Measurements from ENCODE around the gene ADGRF1. TPM values are rescaled to one million over a fixed set of nuclear protein-coding genes. Genes with fewer than 3 reads are reported as not detected.
"Not testable (repeated sequence)": the region's sequence is repeated elsewhere in the genome, so short reads cannot be mapped to it uniquely, and the experiment has no call there.

ADGRF1 gene
- not detected in 2 replicates for total RNA-seq

DNA sequence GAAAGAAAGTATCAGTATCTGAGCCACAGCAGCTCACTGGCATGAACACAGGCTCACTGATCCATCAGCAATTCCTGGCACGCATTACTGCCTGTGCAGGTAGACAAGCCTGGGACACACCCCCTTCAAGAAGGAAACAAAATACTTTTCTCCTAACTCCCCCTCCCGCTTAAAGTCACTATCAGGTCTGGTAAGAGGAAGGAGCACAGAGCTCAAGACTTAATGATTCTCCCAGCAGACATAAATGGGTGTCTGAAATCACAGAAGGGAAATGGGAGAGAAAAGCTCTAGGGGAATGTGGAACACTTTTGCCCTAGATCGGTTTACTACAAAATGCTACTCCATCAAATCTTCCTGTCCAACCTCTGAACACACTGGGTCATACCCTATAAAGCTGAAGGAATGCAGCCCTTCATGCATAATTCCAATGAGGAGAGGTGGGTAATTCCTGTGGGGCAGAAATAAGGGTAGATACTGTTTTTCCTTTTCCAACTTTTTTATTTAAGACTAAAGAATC lies at the start of gene ADGRF1:
TSS of gene ADGRF1 (minus strand) at position 58 of the 517 bp plus-strand sequence. CDS start 13,271 bp downstream, outside the sequence.
- TF ChIP-seq, protein P1, sequence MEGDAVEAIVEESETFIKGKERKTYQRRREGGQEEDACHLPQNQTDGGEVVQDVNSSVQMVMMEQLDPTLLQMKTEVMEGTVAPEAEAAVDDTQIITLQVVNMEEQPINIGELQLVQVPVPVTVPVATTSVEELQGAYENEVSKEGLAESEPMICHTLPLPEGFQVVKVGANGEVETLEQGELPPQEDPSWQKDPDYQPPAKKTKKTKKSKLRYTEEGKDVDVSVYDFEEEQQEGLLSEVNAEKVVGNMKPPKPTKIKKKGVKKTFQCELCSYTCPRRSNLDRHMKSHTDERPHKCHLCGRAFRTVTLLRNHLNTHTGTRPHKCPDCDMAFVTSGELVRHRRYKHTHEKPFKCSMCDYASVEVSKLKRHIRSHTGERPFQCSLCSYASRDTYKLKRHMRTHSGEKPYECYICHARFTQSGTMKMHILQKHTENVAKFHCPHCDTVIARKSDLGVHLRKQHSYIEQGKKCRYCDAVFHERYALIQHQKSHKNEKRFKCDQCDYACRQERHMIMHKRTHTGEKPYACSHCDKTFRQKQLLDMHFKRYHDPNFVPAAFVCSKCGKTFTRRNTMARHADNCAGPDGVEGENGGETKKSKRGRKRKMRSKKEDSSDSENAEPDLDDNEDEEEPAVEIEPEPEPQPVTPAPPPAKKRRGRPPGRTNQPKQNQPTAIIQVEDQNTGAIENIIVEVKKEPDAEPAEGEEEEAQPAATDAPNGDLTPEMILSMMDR (IDR thresholded peaks at IDR 0.05; ENCODE audit: extremely low read depth, low read depth, low read length): no peak
- H3K4me1 ChIP-seq (ENCODE audit: insufficient read depth, low read length): peaks cover 2% of the 10 kb centered on the region
- no peak within 1 kb of the TSS for H3K4me2 ChIP-seq (ENCODE audit: insufficient read depth, low read length)
- no peak for DNase-seq (ENCODE audit: insufficient read length, low spot score, missing footprints)
- H3K36me3 ChIP-seq (ENCODE audit: insufficient read depth, low read length): no peaks in the 10 kb centered on the region
- no peaks in the 10 kb centered on the region for H3K9me3 ChIP-seq (ENCODE audit: low read depth, low read length)
- H3K79me2 ChIP-seq (ENCODE audit: insufficient read depth, low read length): no peaks in the 10 kb centered on the region
- no peak within 1 kb of the TSS for H2AFZ ChIP-seq (ENCODE audit: low read length)
- H3K27ac ChIP-seq (ENCODE audit: low read depth, low read length): no peak within 1 kb of the TSS
- peaks cover 3% of the 10 kb centered on the region for H3K27me3 ChIP-seq (ENCODE audit: insufficient read depth, low read length)
- H3K4me3 ChIP-seq (ENCODE audit: insufficient read depth, low read length): no peak within 1 kb of the TSS
- H4K20me1 ChIP-seq (ENCODE audit: insufficient read depth, low read length): no peaks in the 10 kb centered on the region

DNA sequence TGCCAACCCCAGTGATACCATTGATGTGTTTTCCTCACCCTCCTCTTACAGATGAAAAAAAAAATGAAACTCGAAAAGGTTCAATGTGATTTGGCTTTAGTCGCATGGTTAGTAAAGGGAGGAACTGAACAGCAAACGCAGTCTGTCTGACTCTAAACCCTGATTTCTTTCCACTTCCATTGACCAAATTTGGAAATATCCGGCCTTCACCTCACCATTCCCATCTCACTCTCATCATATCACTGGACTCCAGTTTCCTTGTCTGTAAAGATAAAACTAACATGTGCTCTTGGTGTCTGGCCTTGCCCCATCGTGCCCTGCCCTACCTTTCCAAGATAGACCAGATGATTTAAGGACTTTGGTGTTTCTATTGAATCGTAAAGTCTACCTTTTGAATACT lies 48.7 kb upstream of the ADGRF1 start:
- Histone ChIP-seq H3K79me2 (ENCODE audit: insufficient read depth, low read length) (no peaks in the 10 kb centered on the region), H3K36me3 (ENCODE audit: insufficient read depth, low read length) (no peaks in the 10 kb centered on the region), H4K20me1 (ENCODE audit: insufficient read depth, low read length) (no peaks in the 10 kb centered on the region), H2AFZ (ENCODE audit: low read length) (no peak overlapping the region), H3K27ac (ENCODE audit: low read depth, low read length) (no peak overlapping the region), H3K4me2 (ENCODE audit: insufficient read depth, low read length) (no peak overlapping the region), H3K9me3 (ENCODE audit: low read depth, low read length) (no peaks in the 10 kb centered on the region), H3K4me3 (ENCODE audit: insufficient read depth, low read length) (no peak overlapping the region), H3K4me1 (ENCODE audit: insufficient read depth, low read length) (no peaks in the 10 kb centered on the region), H3K27me3 (ENCODE audit: insufficient read depth, low read length) (peaks cover 1% of the 10 kb centered on the region)
- TF ChIP-seq, protein P1 (IDR thresholded peaks at IDR 0.05; ENCODE audit: extremely low read depth, low read depth, low read length): no peak
- no peak for DNase-seq (ENCODE audit: insufficient read length, low spot score, missing footprints)

DNA sequence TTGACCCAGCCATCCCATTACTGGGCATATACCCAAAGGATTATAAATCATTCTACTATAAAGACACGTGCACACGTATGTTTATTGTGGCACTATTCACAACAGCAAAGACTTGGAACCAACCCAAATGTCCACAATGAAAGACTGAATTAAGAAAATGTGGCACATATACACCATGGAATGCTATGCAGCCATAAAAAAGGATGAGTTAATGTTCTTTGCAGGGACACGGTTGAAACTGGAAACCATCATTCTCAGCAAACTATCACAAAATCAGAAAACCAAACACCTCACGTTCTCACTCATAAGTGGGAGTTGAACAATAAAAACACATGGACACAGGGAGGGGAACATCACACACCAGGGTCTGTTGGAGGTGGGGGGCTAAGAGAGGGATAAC lies 47.3 kb upstream of the ADGRF1 start:
- H3K27ac ChIP-seq (ENCODE audit: low read depth, low read length); H3K36me3 ChIP-seq (ENCODE audit: insufficient read depth, low read length); H2AFZ ChIP-seq (ENCODE audit: low read length); DNase-seq (ENCODE audit: insufficient read length, low spot score, missing footprints); H3K4me3 ChIP-seq (ENCODE audit: insufficient read depth, low read length); H3K79me2 ChIP-seq (ENCODE audit: insufficient read depth, low read length); H4K20me1 ChIP-seq (ENCODE audit: insufficient read depth, low read length); H3K9me3 ChIP-seq (ENCODE audit: low read depth, low read length); H3K4me2 ChIP-seq (ENCODE audit: insufficient read depth, low read length); H3K27me3 ChIP-seq (ENCODE audit: insufficient read depth, low read length); H3K4me1 ChIP-seq (ENCODE audit: insufficient read depth, low read length): not testable (repeated sequence)

DNA sequence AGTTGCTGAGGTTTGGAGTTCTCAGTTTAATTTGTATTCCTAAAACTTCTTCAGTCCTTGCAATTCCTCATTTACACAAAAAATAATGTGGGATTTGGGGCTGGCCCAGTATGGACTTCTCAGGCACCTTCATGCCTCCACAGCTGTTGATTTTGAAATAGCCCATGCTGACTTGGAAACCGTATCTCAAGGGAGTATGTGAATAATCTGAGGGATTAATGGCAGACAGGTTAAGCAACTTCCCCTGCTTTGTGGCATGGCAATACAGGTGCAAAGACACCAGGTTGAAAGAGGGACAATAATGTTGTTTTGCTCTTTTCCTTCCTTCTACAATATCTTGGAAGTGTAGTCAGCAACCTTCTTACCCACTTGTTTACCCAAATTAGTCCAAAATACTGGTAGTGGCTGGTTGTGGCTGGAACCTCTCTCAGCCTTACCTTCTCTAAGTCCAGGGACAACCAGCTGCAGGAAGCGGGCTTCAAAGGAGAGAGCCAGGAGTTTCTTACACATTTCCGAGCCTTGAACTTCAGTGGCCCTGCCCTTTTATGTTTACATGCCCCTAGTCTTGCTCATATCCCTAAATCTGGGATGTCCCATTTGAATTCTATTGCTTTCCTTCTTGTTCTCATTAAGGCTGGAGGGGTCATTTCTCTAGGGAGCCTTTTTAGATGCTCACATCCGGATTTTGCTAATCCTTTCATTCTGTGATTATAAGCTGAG lies 44.1 kb upstream of the ADGRF1 start:
- Histone ChIP-seq H3K4me1 (ENCODE audit: insufficient read depth, low read length) (no peaks in the 10 kb centered on the region), H3K9me3 (ENCODE audit: low read depth, low read length) (no peaks in the 10 kb centered on the region), H3K27me3 (ENCODE audit: insufficient read depth, low read length) (no peaks in the 10 kb centered on the region), H3K4me3 (ENCODE audit: insufficient read depth, low read length) (no peak overlapping the region), H3K79me2 (ENCODE audit: insufficient read depth, low read length) (no peaks in the 10 kb centered on the region), H3K27ac (ENCODE audit: low read depth, low read length) (no peak overlapping the region), H4K20me1 (ENCODE audit: insufficient read depth, low read length) (no peaks in the 10 kb centered on the region), H3K36me3 (ENCODE audit: insufficient read depth, low read length) (no peaks in the 10 kb centered on the region), H3K4me2 (ENCODE audit: insufficient read depth, low read length) (no peak overlapping the region), H2AFZ (ENCODE audit: low read length) (no peak overlapping the region)
- DNase-seq (ENCODE audit: insufficient read length, low spot score, missing footprints): no peak
- TF ChIP-seq, protein P1 (IDR thresholded peaks at IDR 0.05; ENCODE audit: extremely low read depth, low read depth, low read length): no peak

All from osteoblast (primary cell).